Activated naive CD8-positive, alpha-beta T cell treated with anti-CD3 and anti-CD28 coated beads, Interleukin-2, amount 10 ng/mL, durations not matched to agents 7 days and 5 days (primary cell): ENCODE results near the gene OR8H1. TPM values are rescaled to one million over a fixed set of nuclear protein-coding genes. Genes with fewer than 3 reads are reported as not detected.

Source experiments
- ATAC-seq: fragments of 150-1000 bp; cut with Tn5 transposase; one replicate; pipeline ENCODE4 v1.10.0; 2021; ENCODE audit warnings: low read depth, moderate library complexity
- POLR2A ChIA-PET: fragments of 350-600 bp; sonication (Branson Sonifier 250); formaldehyde crosslinking; loops from one replicate; lab custom pipeline; 2021; ENCODE audit warnings: antibody characterized with exemption; lab: Charles Lee
- DNase-seq: peaks from one replicate; pipeline ENCODE4 v3.0.0; 2021
- H3K27ac Mint-ChIP-seq: one replicate; pipeline ENCODE4 v1.8.0; 2022; ENCODE audit warnings: mild to moderate bottlenecking, mixed read lengths
- H3K27me3 Mint-ChIP-seq: one replicate; pipeline ENCODE4 v1.8.0; 2022; ENCODE audit warnings: mild to moderate bottlenecking, moderate library complexity, mixed read lengths
- H3K36me3 Mint-ChIP-seq: one replicate; pipeline ENCODE4 v1.8.0; 2021; ENCODE audit warnings: mild to moderate bottlenecking, mixed read lengths
- H3K4me1 Mint-ChIP-seq: one replicate; pipeline ENCODE4 v1.8.0; 2021; ENCODE audit warnings: mixed read lengths
- H3K4me3 Mint-ChIP-seq: one replicate; pipeline ENCODE4 v1.8.0; 2022; ENCODE audit warnings: mild to moderate bottlenecking, moderate library complexity, mixed read lengths
- H3K9me3 Mint-ChIP-seq: one replicate; pipeline ENCODE4 v1.8.0; 2021; ENCODE audit warnings: mixed read lengths
- total RNA-seq, 2 experiments: library from RNA; stranded (reverse); gene quantifications; one replicate each; pipeline ENCODE4 v1.2.3, GENCODE V29; 2021

The OR8H1 gene, protein sequence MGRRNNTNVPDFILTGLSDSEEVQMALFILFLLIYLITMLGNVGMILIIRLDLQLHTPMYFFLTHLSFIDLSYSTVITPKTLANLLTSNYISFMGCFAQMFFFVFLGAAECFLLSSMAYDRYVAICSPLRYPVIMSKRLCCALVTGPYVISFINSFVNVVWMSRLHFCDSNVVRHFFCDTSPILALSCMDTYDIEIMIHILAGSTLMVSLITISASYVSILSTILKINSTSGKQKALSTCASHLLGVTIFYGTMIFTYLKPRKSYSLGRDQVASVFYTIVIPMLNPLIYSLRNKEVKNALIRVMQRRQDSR
- total RNA-seq = not detected

DNA sequence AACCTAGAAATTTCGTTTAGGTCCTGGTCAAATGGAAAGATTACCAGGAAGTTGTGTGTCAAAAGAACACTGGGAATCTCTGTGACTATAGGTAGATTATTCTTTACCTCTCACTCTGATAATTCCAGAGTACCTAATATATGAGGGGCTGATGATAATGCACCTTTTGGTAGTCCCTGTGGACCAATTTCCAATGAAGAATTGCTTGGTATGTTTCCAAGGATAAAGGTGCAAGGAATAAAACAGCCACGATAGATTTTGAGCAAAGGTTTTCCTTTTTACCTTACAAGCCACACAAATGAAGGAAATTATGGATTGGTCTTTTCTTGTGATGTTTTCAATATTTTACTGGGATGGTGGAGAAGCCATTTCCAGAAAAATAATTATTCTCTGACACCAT, at the start of gene OR8H1:
TSS of gene OR8H1 (minus strand) at position 101 of the 400 bp plus-strand sequence. CDS start 1,192 bp downstream, outside the sequence.
- Mint-ChIP-seq H3K27me3 (no peaks in the 10 kb centered on the region), H3K27ac (no peak within 1 kb of the TSS), H3K36me3 (no peaks in the 10 kb centered on the region), H3K4me3 (no peak within 1 kb of the TSS), H3K9me3 (peaks cover 7% of the 10 kb centered on the region), H3K4me1 (no peaks in the 10 kb centered on the region)
- DNase-seq (no peak), ATAC-seq (no peak)
- POLR2A ChIA-PET = no interaction called here

DNA sequence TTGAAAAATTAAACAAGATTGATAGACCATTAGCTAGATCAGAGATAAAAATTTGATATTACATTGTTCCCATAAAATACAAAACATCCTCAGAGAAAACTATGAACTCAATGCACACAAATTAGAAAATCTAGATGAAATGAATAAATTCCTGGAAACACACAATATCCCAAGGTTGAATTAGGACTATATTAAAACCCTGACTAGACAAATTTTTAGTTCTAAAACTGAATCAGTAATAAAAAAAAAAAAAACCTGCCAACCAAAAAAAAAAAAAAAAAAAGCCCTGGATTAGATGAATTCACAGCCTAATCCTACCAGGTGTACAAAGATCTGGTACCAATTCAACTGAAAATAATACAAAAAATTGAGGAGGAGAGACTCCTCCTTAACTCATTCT, 48.2 kb upstream of the OR8H1 start:
- ATAC-seq (no peak), DNase-seq (no peak)
- Mint-ChIP-seq H3K4me3 (no peak overlapping the region), H3K4me1 (no peaks in the 10 kb centered on the region), H3K9me3 (peaks cover 10% of the 10 kb centered on the region), H3K27ac (no peak overlapping the region), H3K36me3 (no peaks in the 10 kb centered on the region), H3K27me3 (no peaks in the 10 kb centered on the region)
- POLR2A ChIA-PET = no interaction called here

DNA sequence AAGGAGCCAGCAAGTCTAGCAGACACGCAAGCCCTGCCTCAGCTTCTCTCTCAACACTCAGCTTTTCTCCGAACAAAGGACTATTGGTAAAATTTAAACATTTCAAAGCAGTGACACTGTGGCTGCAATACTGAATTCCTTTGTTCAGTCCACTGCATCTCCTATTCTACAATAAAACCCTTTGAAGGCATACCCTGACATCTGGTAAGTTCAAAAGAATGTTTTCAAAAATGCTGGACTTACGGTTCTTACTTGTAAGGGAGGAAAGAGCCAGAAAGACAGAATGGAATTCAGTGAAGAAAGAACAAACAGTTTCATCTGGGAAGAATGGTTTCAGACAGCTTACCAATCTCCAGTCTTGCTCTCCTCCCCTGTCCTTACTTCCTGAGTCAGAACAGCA, 41.1 kb upstream of the OR8H1 start:
- POLR2A ChIA-PET = no interaction called here
- Mint-ChIP-seq H3K9me3 (peaks cover 5% of the 10 kb centered on the region), H3K36me3 (no peaks in the 10 kb centered on the region), H3K4me1 (no peaks in the 10 kb centered on the region), H3K27me3 (no peaks in the 10 kb centered on the region), H3K4me3 (no peak overlapping the region), H3K27ac (no peak overlapping the region)
- no peak for DNase-seq
- no peak for ATAC-seq

DNA sequence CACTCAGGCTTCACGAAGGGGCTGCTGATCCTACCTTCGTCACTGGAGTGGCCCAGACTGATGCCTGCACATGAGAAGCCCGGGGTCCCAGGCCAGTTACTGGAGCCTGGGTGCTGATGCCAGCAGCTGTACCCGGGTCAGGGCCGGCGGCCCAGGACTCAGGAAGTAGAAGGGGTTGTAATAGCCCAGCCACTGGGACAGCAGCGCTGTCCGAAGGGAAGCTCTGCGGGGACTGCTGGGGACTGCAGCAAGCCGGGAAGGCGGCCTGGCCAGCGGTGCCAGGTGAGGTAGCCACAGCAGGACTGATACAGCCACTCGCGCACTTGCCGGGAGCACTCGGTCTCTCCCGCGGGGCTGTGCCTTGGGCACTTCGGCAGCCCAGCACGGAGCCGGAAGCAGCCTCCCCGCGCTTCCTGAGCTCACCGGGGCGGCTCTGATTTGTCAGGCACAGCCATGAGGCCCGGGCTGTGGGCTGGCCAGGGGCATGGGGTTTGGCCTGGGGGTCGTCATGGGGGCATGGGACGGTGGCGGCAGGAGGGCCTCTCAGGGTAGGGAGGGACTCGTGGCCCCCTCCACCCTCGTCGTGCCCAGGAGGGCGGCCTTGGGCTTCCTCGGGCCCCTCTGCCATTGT, 39.9 kb upstream of the OR8H1 start:
- DNase-seq (no peak), ATAC-seq (no peak)
- H3K4me3 Mint-ChIP-seq = no peak overlapping the region
- peaks cover 1% of the 10 kb centered on the region for H3K9me3 Mint-ChIP-seq
- POLR2A ChIA-PET = no interaction called here
- H3K4me1 Mint-ChIP-seq = no peaks in the 10 kb centered on the region
- H3K27me3 Mint-ChIP-seq = no peaks in the 10 kb centered on the region
- H3K27ac Mint-ChIP-seq = no peak overlapping the region
- no peaks in the 10 kb centered on the region for H3K36me3 Mint-ChIP-seq

DNA sequence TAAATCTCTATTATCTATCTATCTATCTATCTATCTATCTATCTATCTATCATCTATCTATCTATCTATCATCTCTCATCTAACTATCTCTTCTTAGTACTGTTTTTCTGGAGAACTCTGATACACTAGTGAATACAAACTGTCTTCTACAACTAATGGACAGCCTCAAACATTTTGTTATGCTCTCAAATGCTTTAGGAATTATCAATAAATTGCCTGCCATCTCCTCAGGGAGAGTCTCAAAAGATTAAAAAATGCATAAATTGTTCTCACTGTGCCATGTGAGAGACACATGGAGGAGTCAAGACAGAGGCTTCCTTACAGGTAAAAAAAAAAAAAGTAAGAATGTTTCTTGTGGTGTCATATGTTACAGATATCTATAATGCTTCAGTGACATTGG, 22.8 kb upstream of the OR8H1 start, which contains the start of gene OR8K3:
TSS of gene OR8K3 (plus strand) at position 301 of the 400 bp plus-strand sequence. CDS start 3,163 bp downstream, outside the sequence.
- Mint-ChIP-seq H3K36me3 (no peaks in the 10 kb centered on the region), H3K4me3 (no peak within 1 kb of the TSS), H3K27ac (no peak within 1 kb of the TSS), H3K27me3 (no peaks in the 10 kb centered on the region), H3K4me1 (no peaks in the 10 kb centered on the region), H3K9me3 (peaks cover 9% of the 10 kb centered on the region)
- no peak for DNase-seq
- POLR2A ChIA-PET = no interaction called here
- no peak for ATAC-seq

DNA sequence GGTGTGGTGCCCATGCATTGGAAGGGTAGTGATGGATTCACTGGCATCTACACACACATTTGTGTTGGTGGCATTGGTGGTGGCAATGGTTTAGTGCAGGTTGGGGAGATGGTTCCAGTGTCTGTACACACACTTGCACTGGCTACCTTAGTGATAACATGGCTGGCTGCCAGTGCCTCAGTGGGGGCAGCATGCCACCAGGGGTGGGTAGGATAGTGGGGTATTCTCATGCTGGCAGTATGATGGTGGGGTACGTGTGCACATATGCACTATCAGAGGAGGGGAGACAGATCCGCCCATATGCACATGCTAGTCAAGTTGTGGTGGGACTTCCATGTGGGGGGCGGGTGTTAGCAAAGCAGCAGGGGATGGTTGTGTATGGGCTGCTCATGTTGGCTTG, 15.8 kb upstream of the OR8H1 start:
- no peaks in the 10 kb centered on the region for H3K36me3 Mint-ChIP-seq
- POLR2A ChIA-PET = no interaction called here
- no peaks in the 10 kb centered on the region for H3K4me1 Mint-ChIP-seq
- no peak overlapping the region for H3K4me3 Mint-ChIP-seq
- DNase-seq = no peak
- ATAC-seq = no peak
- no peak overlapping the region for H3K27ac Mint-ChIP-seq
- peaks cover 20% of the 10 kb centered on the region for H3K9me3 Mint-ChIP-seq
- no peaks in the 10 kb centered on the region for H3K27me3 Mint-ChIP-seq

DNA sequence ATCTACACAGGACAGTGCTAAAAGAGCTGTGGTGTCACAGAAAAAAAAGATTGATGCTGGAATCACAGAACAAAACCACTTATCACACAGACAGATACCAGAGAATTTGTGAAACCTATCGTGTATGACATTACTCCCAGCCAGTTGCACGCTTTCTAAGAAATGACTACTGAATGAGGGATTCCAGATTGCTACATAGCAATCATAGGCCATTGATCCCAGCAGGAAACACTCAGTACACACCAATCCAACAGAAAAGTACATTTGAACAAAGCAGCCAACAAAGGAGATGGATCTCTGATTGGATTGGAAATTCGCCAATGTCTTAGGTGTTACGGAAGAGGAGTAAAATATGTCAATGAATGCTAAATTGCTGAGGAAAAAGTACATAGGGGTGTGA, 4.8 kb upstream of the OR8H1 start:
- no peak overlapping the region for H3K27ac Mint-ChIP-seq
- POLR2A ChIA-PET = no interaction called here
- H3K27me3 Mint-ChIP-seq = no peaks in the 10 kb centered on the region
- no peaks in the 10 kb centered on the region for H3K4me1 Mint-ChIP-seq
- ATAC-seq = no peak
- H3K9me3 Mint-ChIP-seq = peaks cover 7% of the 10 kb centered on the region
- no peak overlapping the region for H3K4me3 Mint-ChIP-seq
- DNase-seq = no peak
- no peaks in the 10 kb centered on the region for H3K36me3 Mint-ChIP-seq

DNA sequence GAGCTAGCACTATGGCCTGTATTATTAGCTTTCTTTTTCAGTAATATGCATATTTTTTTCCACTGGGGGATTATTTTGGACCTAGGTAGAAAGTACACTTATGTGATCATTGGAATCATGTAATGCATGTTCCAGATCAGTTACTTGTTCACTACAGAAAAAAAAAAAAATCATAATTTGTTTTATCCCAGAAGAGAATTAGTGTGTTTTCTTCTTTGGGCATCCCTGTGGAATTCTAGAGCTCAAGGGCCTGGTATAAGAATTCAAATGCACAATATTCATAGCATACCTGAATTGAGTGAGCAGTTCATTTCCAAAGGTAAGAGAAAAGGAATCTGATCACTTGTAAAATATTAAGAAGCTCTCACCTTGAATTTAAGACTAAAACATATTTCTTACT, 18.2 kb downstream of the OR8H1 start, which contains the start of gene OR5T1:
TSS of gene OR5T1 (plus strand) at position 301 of the 400 bp plus-strand sequence. CDS start 1,485 bp downstream, outside the sequence.
- ATAC-seq = no peak
- Mint-ChIP-seq H3K4me3 (no peak within 1 kb of the TSS), H3K27ac (no peak within 1 kb of the TSS), H3K4me1 (no peaks in the 10 kb centered on the region), H3K9me3 (peaks cover 1% of the 10 kb centered on the region), H3K27me3 (no peaks in the 10 kb centered on the region), H3K36me3 (no peaks in the 10 kb centered on the region)
- no peak for DNase-seq
- POLR2A ChIA-PET = no interaction called here

DNA sequence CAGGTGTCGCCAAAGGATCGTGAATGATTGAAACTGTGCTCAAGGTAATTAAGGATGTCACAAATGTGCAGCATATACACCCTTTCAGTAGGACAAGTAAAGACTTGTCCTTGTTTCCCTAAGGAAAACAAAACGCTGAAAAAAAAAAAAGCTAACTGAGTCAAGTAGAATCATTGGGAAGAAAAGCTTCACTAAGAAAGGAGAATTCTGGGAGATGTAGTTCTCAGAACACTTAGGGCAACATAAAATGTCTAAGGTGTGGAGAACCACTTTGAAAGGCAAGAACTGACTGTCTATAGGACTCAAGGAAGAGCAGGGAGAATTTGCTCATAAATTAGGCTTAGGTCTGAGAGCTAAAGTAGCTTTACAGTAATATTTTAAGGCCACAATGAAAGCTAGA, 21.0 kb downstream of the OR8H1 start:
- no peak for ATAC-seq
- H3K9me3 Mint-ChIP-seq = peaks cover 9% of the 10 kb centered on the region
- no peak for DNase-seq
- no peak overlapping the region for H3K27ac Mint-ChIP-seq
- H3K4me1 Mint-ChIP-seq = no peaks in the 10 kb centered on the region
- H3K36me3 Mint-ChIP-seq = no peaks in the 10 kb centered on the region
- no peak overlapping the region for H3K4me3 Mint-ChIP-seq
- POLR2A ChIA-PET = no interaction called here
- H3K27me3 Mint-ChIP-seq = no peaks in the 10 kb centered on the region

DNA sequence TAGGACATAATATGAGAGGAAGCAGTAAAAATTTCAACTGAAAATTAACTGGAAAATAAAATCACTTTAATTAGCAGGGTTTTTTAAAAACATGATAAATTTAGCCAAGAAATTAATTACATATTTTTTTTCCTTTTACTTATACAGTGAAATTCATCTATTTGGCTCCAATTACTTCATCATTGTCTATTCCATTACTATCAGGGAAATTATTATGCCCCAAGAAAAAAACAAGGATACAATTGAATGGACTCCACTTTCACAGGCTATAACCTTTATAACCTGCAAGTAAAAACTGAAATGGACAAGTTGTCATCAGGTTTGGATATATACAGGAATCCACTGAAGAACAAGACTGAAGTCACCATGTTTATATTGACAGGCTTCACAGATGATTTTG, 40.1 kb downstream of the OR8H1 start, which contains the start of gene OR5T3:
TSS of gene OR5T3 (plus strand) at position 301 of the 400 bp plus-strand sequence. CDS start at position 301, 0 bp downstream.
- DNase-seq (no peak), ATAC-seq (no peak)
- Mint-ChIP-seq H3K36me3 (no peaks in the 10 kb centered on the region), H3K27me3 (no peaks in the 10 kb centered on the region), H3K9me3 (peaks cover 7% of the 10 kb centered on the region), H3K27ac (no peak within 1 kb of the TSS), H3K4me1 (no peaks in the 10 kb centered on the region), H3K4me3 (no peak within 1 kb of the TSS)
- POLR2A ChIA-PET = no interaction called here

Other genes with a start within 250 kb of the OR8H1 start
- not detected for gene OR8I2, start 198.9 kb downstream of the OR8H1 start, total RNA-seq
- gene OR8H2, start 188.6 kb downstream of the OR8H1 start, total RNA-seq = not detected
- gene OR8H3, start 169.9 kb downstream of the OR8H1 start, total RNA-seq = not detected
- not detected for gene OR8J3, start 152.1 kb downstream of the OR8H1 start, total RNA-seq
- gene OR8K5, start 131.9 kb downstream of the OR8H1 start, total RNA-seq = not detected
- not detected for gene OR5J2, start 115.6 kb downstream of the OR8H1 start, total RNA-seq
- not detected for gene OR5T2, start 58.0 kb downstream of the OR8H1 start, total RNA-seq
- not detected for gene OR5T3, start 40.0 kb downstream of the OR8H1 start, total RNA-seq
- not detected for gene OR5T1, start 18.1 kb downstream of the OR8H1 start, total RNA-seq
- gene OR8K3, start 22.9 kb upstream of the OR8H1 start, total RNA-seq = not detected
- gene OR8K1, start 53.8 kb upstream of the OR8H1 start, total RNA-seq = not detected
- not detected for gene OR8J1, start 62.0 kb upstream of the OR8H1 start, total RNA-seq
- not detected for gene OR8U1, start 83.4 kb upstream of the OR8H1 start, total RNA-seq
- not detected for gene OR5AL1, start 120.4 kb upstream of the OR8H1 start, total RNA-seq
- gene OR5M3, start 181.1 kb upstream of the OR8H1 start, total RNA-seq = not detected
- not detected for gene OR5M8, start 199.1 kb upstream of the OR8H1 start, total RNA-seq